ENCODE results near the gene SHISA8. TPM values are rescaled to one million over a fixed set of nuclear protein-coding genes. Genes with fewer than 3 reads are reported as not detected.
A peak's percentile ranks its signal among the peaks of the same experiment; 100 is the strongest.

SHISA8 gene
- total RNA-seq, 1 donor from 2014 or later, result not detected

GRCh38 chr22:41933411-41934177 lies 18.7 kb upstream of the SHISA8 start:
- DNase-seq (ENCODE audit: low spot score), result no peak

DNA sequence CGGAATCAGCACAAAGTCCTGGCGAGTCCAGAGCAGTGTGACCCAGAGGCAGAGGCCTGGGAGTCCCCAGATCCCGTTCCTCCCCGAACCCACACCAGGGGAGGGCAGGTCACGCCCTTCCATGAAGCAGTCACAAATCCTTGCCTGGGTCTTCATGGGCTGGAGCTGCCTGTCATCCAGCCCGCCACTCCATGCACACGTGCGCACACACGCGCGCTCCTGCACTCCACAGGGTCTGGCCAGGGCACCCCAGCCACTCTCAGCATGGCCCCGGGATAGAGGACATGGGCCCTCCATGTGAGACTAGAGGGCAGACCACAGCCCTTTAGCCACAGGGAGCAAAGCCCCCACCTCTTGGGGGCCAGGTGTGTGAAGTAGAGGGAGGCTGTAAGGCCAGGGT lies 17.5 kb upstream of the SHISA8 start:
- no peak for DNase-seq (ENCODE audit: low spot score)

DNA sequence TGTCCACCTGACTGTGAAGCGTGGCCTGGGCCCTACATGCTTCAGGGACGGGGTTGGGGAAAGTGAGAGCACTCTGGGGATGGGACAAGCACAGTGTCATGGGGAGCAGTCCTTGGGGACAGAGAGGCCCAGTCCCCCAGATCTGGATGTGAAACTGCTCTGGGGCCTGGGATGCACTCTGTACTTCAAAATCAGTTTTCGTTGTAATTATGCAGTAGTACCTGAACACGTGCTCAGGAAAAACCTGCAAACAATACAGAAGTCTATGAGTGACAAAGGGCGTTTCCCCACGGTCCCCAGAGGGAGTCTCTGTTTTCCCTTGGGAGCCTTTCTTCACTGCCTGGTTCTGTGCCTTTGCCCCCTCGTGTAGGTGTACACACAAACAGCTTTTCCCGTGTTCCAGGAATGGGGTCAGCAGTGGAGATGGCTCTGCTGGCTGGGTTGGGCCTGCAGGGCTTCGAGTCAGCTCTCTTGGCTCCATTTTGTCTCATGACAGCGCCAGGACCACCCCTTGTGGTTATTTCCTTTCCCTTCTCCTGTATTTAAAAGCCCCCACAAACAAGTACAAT lies 16.9 kb upstream of the SHISA8 start:
- no peak for DNase-seq (ENCODE audit: low spot score)

GRCh38 chr22:41929418-41929810 lies 14.5 kb upstream of the SHISA8 start:
- DNase-seq (ENCODE audit: low spot score), result no peak

DNA sequence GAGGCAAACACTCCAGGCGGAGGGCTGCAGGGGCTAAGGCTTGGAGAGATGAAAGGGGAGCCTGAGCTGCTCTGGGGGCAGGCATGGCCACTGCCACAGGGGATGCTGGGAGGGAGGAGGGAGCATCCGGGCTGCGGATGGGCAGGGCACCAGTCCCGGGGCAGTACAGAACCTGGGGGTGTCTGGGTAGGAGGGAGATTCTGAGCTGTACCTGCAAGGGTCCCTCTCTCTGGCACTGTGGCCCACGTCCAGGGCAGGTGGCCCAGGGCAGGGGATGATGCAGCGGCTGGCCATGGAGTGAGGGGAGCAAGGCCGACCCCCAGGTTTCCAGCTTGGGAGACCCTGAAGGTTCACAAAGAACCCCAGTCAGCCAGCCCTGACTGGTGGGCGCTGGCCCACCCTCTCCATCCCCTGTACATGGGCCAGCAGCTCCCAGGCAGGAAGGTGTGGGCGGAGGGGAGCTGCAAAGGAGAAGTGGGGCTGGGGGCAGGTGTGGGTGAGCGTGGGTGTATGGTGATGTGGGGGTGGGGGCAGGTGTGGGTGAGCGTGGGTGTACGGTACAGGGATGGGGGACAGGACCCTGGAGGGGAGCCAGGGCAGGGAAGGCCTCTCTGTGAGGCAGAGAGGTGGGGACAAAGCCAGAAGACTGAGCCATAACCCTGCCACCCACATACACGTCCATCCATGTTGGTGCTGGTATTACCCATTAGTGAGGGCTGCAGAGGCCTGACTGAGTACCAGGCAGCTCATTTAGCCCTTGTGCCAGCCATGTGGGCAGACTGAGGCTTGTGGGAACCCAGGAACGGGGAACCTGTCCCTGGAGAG lies 13.9 kb upstream of the SHISA8 start:
- DNase-seq (ENCODE audit: low spot score), result no peak

GRCh38 chr22:41927813-41928212 lies 12.9 kb upstream of the SHISA8 start:
- no peak for DNase-seq (ENCODE audit: low spot score)

DNA sequence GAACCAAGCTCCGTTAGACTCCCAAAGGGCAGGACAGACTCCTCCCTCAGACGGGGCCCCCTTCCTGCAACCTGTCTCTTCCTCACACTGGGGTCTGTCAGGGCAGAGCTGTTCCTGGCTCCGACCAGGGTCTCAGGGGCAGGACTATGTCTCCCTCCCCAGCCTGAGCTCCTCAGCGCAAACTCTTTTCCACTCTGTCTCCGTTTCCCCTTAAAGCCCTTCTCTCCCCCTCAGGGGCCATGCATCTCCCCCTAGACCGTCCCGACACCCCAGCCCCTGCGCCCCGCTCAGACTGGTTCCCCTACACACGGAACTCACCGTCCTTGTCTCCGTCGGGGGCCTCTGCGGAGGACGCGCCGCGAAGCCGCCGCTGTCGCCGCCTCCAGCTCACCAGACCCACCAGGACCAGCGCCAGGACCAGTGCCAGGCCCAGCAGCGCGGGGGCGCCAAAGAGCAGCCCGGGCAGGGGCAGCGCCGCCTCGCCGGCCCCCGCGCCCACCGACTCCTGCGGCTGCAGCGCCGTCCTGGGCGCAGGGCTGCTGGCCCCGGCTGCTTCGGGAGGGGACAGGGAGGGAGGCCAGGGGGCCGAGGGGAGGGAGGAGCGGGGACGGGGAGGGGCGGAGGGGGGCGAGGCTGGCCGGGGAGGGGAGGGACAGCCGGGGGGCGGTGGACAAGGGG lies 11.0 kb upstream of the SHISA8 start:
- DNase-seq (ENCODE audit: low spot score), result no peak

DNA sequence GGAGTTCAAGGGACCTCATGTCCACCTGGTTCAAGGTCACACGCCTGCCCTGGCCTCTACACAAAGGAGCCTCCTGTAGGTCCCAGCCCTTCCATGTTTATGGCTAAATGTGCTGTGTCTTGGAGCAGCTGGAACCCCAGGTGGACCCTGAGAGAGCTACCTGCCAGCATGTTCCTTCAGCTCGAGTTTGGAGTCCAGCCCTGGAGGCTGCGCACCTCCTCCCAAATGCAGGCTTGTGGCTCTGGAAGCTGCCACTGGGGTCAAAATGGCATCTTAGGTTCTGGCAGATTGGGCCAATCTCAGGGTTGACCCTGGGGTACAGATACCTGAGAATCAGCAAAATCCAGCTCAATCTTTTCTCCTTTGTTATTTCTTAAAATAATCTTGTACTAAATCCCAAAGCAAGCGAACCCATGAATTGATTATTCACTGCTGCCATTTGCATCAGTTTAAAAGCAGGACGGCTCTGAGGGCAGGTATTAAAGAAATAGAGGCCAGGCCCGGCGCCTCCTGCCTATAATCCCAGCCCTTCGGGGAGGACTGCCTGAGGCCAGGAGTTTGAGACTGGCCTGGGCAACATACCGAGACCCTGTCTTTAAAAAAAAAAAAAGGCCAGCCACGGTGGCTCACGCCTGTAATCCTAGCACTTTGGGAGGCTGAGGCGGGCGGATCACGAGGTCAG lies 8.9 kb upstream of the SHISA8 start:
- no peak for DNase-seq (ENCODE audit: low spot score)

DNA sequence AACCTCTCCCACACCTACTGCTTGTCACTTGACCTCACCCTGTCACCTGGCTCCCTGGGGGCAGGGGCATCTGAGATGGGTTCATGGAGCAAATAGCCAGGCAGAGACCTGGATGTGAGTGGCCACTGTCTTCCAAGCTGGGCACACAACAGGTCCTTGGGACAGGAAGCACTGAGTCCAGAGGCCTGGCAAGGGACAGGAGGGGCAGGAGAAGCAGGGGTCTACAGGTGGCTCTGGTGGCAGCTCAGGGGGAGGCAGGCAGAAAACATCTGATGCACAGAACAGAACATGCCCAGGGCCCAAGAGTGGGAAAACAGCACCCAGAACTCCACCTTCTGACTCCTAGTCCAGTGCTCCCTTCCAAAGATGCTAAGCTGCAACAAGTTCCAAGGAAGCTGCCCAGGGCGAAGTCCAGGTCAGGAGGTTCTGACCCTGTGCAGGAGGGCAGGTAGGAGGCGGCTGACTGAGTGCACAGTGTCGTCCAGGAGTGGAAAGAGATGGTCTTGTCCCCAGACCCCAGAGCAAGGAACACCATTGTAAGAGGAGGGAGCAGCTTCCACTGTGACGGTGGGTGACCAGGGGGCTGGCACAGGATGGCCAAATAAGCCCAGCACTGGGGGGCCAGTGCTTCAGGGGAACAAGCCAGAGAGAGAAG lies 8.2 kb upstream of the SHISA8 start:
- no peak for DNase-seq (ENCODE audit: low spot score)

DNA sequence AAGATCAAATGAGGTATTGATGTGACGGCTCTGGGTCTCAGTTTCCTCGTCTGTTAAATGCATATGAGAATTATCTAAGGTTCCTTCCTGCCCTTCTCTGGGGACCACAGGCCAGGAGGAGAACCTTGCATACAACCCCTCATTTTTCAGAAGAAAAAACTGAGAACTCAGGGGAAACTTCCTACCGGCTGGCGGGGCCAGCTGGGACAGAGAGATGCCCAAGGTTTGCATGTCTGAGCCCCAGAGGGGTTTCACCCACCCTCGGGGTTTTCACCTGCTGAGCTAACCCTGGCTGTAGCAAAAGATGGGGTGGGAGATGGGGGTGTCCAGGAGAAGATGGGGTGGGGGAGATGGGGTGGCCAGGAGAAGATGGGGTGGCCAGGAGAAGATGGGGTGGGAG lies 7.5 kb upstream of the SHISA8 start:
- no peak for DNase-seq (ENCODE audit: low spot score)

GRCh38 chr22:41920271-41920976 lies 5.5 kb upstream of the SHISA8 start:
- peak; percentile 23 for DNase-seq (ENCODE audit: low spot score)

DNA sequence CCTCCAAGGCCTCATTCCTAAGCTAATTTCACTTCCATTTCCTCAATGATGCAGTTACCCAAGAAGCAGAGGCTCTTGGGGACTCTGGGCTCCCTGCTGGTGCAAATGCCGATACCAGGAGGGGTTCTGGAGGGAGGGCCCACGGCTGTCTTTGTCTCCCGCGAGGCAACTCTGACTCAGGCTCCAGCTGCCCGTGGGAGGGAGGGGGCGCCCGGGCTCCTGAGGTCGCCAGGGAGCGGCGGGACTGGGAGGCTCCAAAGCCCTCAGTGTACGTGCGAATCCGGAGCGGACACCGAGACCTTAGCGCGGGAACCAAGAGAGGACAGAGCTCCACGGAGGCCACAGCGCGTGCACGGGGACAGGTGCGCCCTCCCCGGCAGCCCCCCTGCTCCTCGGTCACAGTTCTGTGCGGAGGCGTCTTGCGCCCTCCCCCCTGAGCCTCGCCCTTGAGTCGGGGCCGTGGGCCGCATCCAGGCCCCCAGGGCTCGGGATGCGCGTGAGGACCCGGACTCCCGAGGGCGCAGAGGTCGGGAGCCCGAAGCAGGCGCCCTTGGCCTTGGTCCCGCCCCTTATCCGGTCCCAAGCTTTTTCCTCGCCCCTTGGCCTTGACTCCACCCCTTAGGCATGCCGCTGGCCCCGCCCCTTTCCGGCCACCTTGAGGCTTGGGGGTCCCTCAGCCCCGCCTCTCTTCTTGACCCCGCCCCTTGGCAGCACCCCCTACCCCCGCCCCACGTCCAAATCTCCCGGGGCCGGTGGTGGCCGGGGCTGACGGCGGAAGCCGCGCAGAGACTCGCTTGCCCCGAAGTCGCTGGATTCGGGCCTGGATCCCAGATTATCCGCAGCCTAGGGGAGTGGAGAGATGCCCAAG lies 4.7 kb upstream of the SHISA8 start:
- DNase-seq (ENCODE audit: low spot score), result peak; percentile 35

DNA sequence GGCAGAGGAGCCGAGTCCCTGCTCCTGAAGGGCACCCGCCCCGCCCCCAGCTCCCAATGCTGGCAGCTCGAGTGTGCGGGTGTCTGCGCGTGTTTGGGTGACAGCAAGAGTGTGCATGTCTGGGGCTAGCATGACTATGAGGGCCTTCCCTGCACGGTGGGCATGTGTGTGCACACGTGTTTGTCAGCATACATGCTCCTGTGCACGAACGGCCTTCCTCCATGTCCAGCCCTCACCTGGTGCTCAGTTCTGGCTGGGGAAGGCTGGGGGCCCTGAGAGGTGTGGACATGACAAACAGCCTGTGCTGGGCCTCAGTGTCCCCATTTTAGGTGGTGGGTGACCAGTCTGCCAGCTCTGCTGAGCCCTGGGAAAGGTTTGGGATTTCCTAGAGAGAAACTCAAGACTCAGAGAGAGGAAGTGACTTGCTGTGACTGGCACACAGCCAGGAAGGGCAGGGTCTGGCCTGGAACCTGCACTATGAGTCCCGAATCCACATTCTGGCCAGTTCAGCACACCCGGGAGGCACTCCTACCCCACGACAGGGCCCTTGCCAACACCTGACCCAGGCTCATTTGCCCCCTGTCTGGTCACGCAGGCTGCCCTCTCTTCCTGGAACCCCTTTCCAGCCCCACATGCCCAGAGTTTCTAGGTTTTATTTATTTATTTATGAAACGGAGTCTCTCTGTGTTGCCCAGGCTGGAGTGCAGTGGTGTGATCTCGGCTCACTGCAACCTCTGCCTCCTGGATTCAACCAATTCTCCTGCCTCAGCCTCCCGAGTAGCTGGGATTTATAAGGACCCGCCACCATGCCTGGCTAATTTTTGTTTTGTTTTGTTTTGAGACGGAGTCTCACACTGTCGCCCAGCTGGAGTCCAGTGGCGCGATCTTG lies 3.3 kb upstream of the SHISA8 start:
- peak; percentile 54 for DNase-seq (ENCODE audit: low spot score)

DNA sequence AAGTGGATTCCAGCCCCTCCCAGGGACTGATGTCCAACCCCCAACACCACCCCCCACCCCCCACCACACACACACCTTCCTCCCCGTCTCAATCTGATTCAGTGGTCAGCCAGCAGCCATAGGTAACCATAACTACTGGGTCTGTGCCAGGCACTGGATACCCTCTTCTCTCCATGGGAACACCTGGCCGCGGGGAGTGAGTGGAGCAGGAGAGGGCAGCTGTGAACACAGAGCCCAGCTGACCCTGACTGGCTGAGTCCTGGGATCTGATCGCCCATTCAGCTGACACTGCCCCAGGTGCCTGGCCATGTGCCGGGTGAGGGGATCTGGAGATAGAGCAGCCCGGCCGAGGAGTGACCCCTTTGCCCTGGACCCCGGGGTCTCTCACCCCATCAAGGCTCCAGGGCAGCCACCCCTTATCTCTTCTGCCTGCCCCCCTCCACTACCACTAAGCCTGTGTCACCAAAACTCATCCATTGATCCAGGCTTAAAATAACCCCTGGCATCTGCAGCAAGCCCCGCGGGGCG lies 2.6 kb upstream of the SHISA8 start:
- no peak for DNase-seq (ENCODE audit: low spot score)

GRCh38 chr22:41916745-41917358 lies 2.0 kb upstream of the SHISA8 start:
- no peak for DNase-seq (ENCODE audit: low spot score)

- DNase-seq (ENCODE audit: low spot score), result no peak
Measured at GRCh38 chr22:41915786-41916493, 1.1 kb upstream of the SHISA8 start.

- DNase-seq (ENCODE audit: low spot score), result no peak
Measured at GRCh38 chr22:41914611-41915034, 251 bp downstream of the SHISA8 start.

All from umbilical cord (tissue), 2 donors.